ENCODE measurements around the gene NSMF. TPM values are rescaled to one million over a fixed set of nuclear protein-coding genes. Genes with fewer than 3 reads are reported as not detected.

The NSMF gene, protein sequence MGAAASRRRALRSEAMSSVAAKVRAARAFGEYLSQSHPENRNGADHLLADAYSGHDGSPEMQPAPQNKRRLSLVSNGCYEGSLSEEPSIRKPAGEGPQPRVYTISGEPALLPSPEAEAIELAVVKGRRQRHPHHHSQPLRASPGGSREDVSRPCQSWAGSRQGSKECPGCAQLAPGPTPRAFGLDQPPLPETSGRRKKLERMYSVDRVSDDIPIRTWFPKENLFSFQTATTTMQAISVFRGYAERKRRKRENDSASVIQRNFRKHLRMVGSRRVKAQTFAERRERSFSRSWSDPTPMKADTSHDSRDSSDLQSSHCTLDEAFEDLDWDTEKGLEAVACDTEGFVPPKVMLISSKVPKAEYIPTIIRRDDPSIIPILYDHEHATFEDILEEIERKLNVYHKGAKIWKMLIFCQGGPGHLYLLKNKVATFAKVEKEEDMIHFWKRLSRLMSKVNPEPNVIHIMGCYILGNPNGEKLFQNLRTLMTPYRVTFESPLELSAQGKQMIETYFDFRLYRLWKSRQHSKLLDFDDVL
- total RNA-seq (2012; rRNA removed) (7.7 and 10.0 TPM in 2 replicates), polyA plus RNA-seq (2012; rRNA removed) (40.9 and 45.9 TPM in 2 replicates), Bru-seq, nascent RNA (percentile 47 among the genes with signal in this experiment), BruChase-seq, experiment 1, labeled RNA remaining after a 6-hour chase (percentile 59 among the genes with signal in this experiment), BruChase-seq, experiment 2, labeled RNA remaining after a 2-hour chase (percentile 52 among the genes with signal in this experiment)
- 26.6 and 33.5 TPM in 2 replicates for polyA plus RNA-seq (2012; cell fraction: cytosol; rRNA removed)
- 116 and 241 TPM in 2 replicates for polyA plus RNA-seq (2012; cell fraction: nucleus; rRNA removed; ENCODE audit: low replicate concordance)
- long read RNA-seq, transcript NSMF-205 (14 exons, 3,571 nt): minor isoform, 13 of 66 reads
- long read RNA-seq, transcript NSMF-201 (15 exons, 2,981 nt): major isoform, 27 of 66 reads
- long read RNA-seq, partial matches to known transcripts: 9 of 66 reads
- long read RNA-seq, other reads (novel, unspliced or antisense): 17 of 66 reads

DNA sequence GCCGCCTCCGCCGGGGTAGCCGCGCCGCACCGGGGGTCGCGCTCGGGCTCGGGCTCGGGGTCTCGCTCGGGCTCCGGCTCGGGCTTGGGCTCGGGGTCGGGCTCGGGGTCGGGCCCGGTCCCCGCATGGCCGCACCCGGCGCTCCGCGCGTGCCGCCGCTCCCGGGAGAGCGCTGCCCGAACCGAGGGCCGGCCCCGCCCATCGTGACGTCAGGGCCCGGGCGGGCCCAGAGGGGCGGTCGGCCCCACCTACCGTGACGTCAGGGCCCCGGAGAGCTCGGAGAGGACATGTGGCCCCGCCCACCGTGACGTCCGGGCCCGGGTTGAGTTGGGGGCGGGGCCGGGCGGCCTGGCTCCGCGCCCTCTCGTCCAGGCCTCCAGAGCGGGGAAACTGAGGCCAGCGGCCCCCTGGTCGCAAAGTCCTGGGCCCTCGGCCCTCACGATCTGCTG is at the start of gene NSMF:
TSS of gene NSMF (minus strand) at position 183 of the 449 bp plus-strand sequence. CDS start 232 bp downstream, outside the sequence.
- peak within 1 kb of the TSS; percentile 16; the same call in 1 of the 2 replicates for H3K23ac ChIP-seq (ENCODE audit: low read depth, low read length)
- intact Hi-C loops (cut with micrococcal nuclease): no loop called here
- H3K4me2 ChIP-seq (ENCODE audit: low read depth, low read length): peak within 1 kb of the TSS; percentile 74
- H3K27ac ChIP-seq (ENCODE audit: insufficient read depth, low read length): peak within 1 kb of the TSS; percentile 84
- H3K79me1 ChIP-seq (ENCODE audit: low read depth in 1 of 2, low read length in 2 of 2): peaks cover 6 to 39% of the 10 kb centered on the region in 2 experiments; a peak in 3 of 4 replicates
- H3K9me1 ChIP-seq (ENCODE audit: insufficient read depth, low read length): no peaks in the 10 kb centered on the region
- peak within 1 kb of the TSS; percentile 77 for H3K9ac ChIP-seq (ENCODE audit: low read depth, low read length)
- peaks cover 23% of the 10 kb centered on the region for H3K36me3 ChIP-seq (ENCODE audit: control insufficient read depth, insufficient read depth, low read length)
- ChIA-PET POLR2A (ENCODE audit: unreplicated experiment) (interaction anchor here (0.6 kb wide), 1 partner anchor 580 kb away, joined by 7 read pairs; no protein-coding TSS in a partner anchor), CTCF (no interaction called here)
- H3K9me3 ChIP-seq (ENCODE audit: control insufficient read depth, insufficient read depth, low read length): no peaks in the 10 kb centered on the region
- H2AK9ac ChIP-seq (replicated peaks; ENCODE audit: low read depth, low read length, poor library complexity): peak within 1 kb of the TSS; percentile 93
- peak within 1 kb of the TSS; percentile 86 for H4K91ac ChIP-seq (ENCODE audit: insufficient read depth, low read depth, low read length)
- peak; percentile 95 for ATAC-seq (ENCODE audit: low read depth)
- DNase-seq: peak; percentile 86
- peak within 1 kb of the TSS; percentile 83 for H3K4ac ChIP-seq (ENCODE audit: low read depth, low read length)
- dilution Hi-C loops (cut with HindIII; ENCODE audit: low sequenced_read_pairs, unreplicated experiment): no loop called here
- peak within 1 kb of the TSS; percentile 62; the same call in 1 of the 2 replicates for H2BK120ac ChIP-seq (ENCODE audit: low read depth, low read length)
- H2BK15ac ChIP-seq (ENCODE audit: low read depth, low read length): peak within 1 kb of the TSS; percentile 62; the same call in 1 of the 3 replicates
- in situ Hi-C loops (cut with MboI; ENCODE audit: low sequenced_read_pairs): no loop called here
- 2% methylated on average over 25 of the region's 62 CpGs; no CpG with 5 or more reads in 1 of the 2 experiments for WGBS, 2 experiments (ENCODE audit: extremely low coverage in 2 of 2, insufficient read length in 1 of 2)
- peak within 1 kb of the TSS; percentile 100 for H2AFZ ChIP-seq (replicated peaks; ENCODE audit: low read length, poor library complexity)
- H2BK20ac ChIP-seq (ENCODE audit: low read depth, low read length): peak within 1 kb of the TSS; percentile 34; the same call in 1 of the 2 replicates
- H3K4me3 ChIP-seq (ENCODE audit: insufficient read depth, low read depth, low read length): peak within 1 kb of the TSS; percentile 82
- no peaks in the 10 kb centered on the region for H3K27me3 ChIP-seq (ENCODE audit: control insufficient read depth, insufficient read depth, low read length)
- H2AK5ac ChIP-seq (ENCODE audit: low read depth, low read length): peak within 1 kb of the TSS; percentile 73
- H2BK5ac ChIP-seq (ENCODE audit: low read depth, low read length, poor library complexity, severe bottlenecking): peak within 1 kb of the TSS; percentile 53
- peaks cover 37% of the 10 kb centered on the region for H4K20me1 ChIP-seq (ENCODE audit: insufficient read depth, low read length)
- no TSS peak for BruUV-seq (replicated peaks)
- H3K56ac ChIP-seq (ENCODE audit: extremely low read depth, insufficient read depth, low read length): no peak within 1 kb of the TSS
- peak within 1 kb of the TSS; percentile 98 to 100 for H4K8ac ChIP-seq (ENCODE audit: low read depth in 2 of 2, low read length in 2 of 2)
- H3K18ac ChIP-seq (ENCODE audit: low read depth, low read length): peak within 1 kb of the TSS; percentile 45; the same call in 1 of the 2 replicates
- peak within 1 kb of the TSS; percentile 76 for H4K5ac ChIP-seq (ENCODE audit: low read depth, low read length)
- peak within 1 kb of the TSS; percentile 89 for H3K14ac ChIP-seq (replicated peaks; ENCODE audit: low read depth, low read length)
- peaks cover 23% of the 10 kb centered on the region for H3K4me1 ChIP-seq (ENCODE audit: control insufficient read depth, insufficient read depth, low read length)
- no peak for TF ChIP-seq RAD21 (IDR thresholded peaks at IDR 0.05; ENCODE audit: low read length)
- TF ChIP-seq SMC3 (IDR thresholded peaks at IDR 0.05; ENCODE audit: low read depth, low read length): no peak
- no peak for TF ChIP-seq CEBPB (IDR thresholded peaks at IDR 0.05; ENCODE audit: low read depth, low read length)
- peak; percentile 85 for TF ChIP-seq USF2 (IDR thresholded peaks at IDR 0.05; ENCODE audit: low read depth, low read length)
- TF ChIP-seq NFE2L2 (IDR thresholded peaks at IDR 0.05; ENCODE audit: low read depth, low read length): 0 out of 2 replicates have a peak, but pooled peaks have one; percentile 5
- TF ChIP-seq FOS (IDR thresholded peaks at IDR 0.05; ENCODE audit: low read depth, low read length): no peak
- no peak for TF ChIP-seq RFX5 (IDR thresholded peaks at IDR 0.05; ENCODE audit: low read depth, low read length)
- TF ChIP-seq MAZ (IDR thresholded peaks at IDR 0.05; ENCODE audit: borderline replicate concordance, low read depth, low read length): peak; percentile 83; the same call in 1 of the 2 replicates
- peak; percentile 77 for TF ChIP-seq POLR2A (IDR thresholded peaks at IDR 0.05; ENCODE audit: low read depth, low read length)
- TF ChIP-seq CHD1 (IDR thresholded peaks at IDR 0.05; ENCODE audit: low read depth, low read length): no peak
- peak; percentile 53 for TF ChIP-seq BHLHE40 (IDR thresholded peaks at IDR 0.05; ENCODE audit: low read depth, low read length)
- TF ChIP-seq, protein P1, sequence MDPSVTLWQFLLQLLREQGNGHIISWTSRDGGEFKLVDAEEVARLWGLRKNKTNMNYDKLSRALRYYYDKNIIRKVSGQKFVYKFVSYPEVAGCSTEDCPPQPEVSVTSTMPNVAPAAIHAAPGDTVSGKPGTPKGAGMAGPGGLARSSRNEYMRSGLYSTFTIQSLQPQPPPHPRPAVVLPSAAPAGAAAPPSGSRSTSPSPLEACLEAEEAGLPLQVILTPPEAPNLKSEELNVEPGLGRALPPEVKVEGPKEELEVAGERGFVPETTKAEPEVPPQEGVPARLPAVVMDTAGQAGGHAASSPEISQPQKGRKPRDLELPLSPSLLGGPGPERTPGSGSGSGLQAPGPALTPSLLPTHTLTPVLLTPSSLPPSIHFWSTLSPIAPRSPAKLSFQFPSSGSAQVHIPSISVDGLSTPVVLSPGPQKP (IDR thresholded peaks at IDR 0.05; ENCODE audit: borderline replicate concordance, low read depth, low read length): no peak
- TF ChIP-seq RCOR1 (IDR thresholded peaks at IDR 0.05; ENCODE audit: insufficient replicate concordance, low read length): no peak

Data from IMR-90 (cell line).